ENCODE data around the gene TNS3.

The TNS3 gene

GRCh38 chr7:47401611-47402570, 180.0 kb downstream of the TNS3 start:
- DNase-seq: no peak

- DNase-seq: no peak
Measured at GRCh38 chr7:47400741-47401206, 181.1 kb downstream of the TNS3 start.

- no peak for DNase-seq
Measured at GRCh38 chr7:47400001-47400400, 181.9 kb downstream of the TNS3 start.

- no peak for DNase-seq
Measured at GRCh38 chr7:47394751-47395252, 187.1 kb downstream of the TNS3 start.

- DNase-seq: no peak
Measured at GRCh38 chr7:47394216-47394615, 187.7 kb downstream of the TNS3 start.

GRCh38 chr7:47393406-47393805, 188.5 kb downstream of the TNS3 start:
- DNase-seq: no peak

- peak; percentile 98 for DNase-seq
Measured at GRCh38 chr7:47392241-47392759, 189.6 kb downstream of the TNS3 start.

GRCh38 chr7:47391726-47392125, 190.2 kb downstream of the TNS3 start:
- no peak for DNase-seq

- no peak for DNase-seq
Measured at GRCh38 chr7:47390914-47391313, 191.0 kb downstream of the TNS3 start.

GRCh38 chr7:47389923-47390630, 191.8 kb downstream of the TNS3 start:
- DNase-seq: no peak

- DNase-seq: no peak
Measured at GRCh38 chr7:47389171-47389922, 192.6 kb downstream of the TNS3 start.

GRCh38 chr7:47387506-47387905, 194.4 kb downstream of the TNS3 start:
- no peak for DNase-seq

GRCh38 chr7:47386273-47386835, 195.6 kb downstream of the TNS3 start:
- DNase-seq: no peak

GRCh38 chr7:47385536-47386125, 196.3 kb downstream of the TNS3 start:
- DNase-seq: no peak

- DNase-seq: no peak
Measured at GRCh38 chr7:47384755-47385535, 197.0 kb downstream of the TNS3 start.

- no peak for DNase-seq
Measured at GRCh38 chr7:47383696-47384445, 198.0 kb downstream of the TNS3 start.

GRCh38 chr7:47383072-47383471, 198.8 kb downstream of the TNS3 start:
- peak; percentile 72 for DNase-seq

- DNase-seq: no peak
Measured at GRCh38 chr7:47382200-47382599, 199.7 kb downstream of the TNS3 start.

GRCh38 chr7:47381134-47381495, 200.8 kb downstream of the TNS3 start:
- peak; percentile 23 for DNase-seq
